AG09319 (cell line): Measurements from ENCODE around the gene ANO10.

Experiments used
- DNase-seq: peaks from one replicate; pipeline ENCODE4 v3.0.0-alpha.2; 2010; ENCODE audit warnings: low read depth; ENCODE audit errors: extremely low read depth
- TF ChIP-seq, protein P1 (sequence below): IDR thresholded peaks from 2 replicates; pipeline ENCODE4 v1.5.1; 2011; ENCODE audit warnings: low read depth, mild to moderate bottlenecking, inconsistent platforms, low read length, moderate library complexity

ANO10 gene

DNA sequence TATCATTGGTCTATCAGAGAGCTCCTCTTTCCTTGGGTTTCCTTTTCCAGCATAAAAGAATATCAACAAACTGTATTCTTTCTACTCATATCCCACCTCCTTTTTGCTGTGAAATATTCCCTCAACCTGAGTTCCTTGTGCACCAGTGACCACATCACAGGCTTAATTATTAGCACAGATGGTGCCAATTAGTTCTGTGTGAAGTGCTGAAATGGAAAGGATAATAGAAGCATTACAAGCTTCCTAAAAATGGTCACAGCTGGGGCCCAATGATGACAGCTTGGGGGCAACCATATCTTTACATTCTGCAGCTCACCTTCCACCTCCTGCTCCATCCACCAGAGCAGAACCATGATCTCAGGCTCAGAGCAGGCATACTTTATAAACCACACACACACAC, 84.6 kb downstream of the ANO10 start:
- TF ChIP-seq, protein P1, sequence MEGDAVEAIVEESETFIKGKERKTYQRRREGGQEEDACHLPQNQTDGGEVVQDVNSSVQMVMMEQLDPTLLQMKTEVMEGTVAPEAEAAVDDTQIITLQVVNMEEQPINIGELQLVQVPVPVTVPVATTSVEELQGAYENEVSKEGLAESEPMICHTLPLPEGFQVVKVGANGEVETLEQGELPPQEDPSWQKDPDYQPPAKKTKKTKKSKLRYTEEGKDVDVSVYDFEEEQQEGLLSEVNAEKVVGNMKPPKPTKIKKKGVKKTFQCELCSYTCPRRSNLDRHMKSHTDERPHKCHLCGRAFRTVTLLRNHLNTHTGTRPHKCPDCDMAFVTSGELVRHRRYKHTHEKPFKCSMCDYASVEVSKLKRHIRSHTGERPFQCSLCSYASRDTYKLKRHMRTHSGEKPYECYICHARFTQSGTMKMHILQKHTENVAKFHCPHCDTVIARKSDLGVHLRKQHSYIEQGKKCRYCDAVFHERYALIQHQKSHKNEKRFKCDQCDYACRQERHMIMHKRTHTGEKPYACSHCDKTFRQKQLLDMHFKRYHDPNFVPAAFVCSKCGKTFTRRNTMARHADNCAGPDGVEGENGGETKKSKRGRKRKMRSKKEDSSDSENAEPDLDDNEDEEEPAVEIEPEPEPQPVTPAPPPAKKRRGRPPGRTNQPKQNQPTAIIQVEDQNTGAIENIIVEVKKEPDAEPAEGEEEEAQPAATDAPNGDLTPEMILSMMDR: no peak
- DNase-seq: no peak

DNA sequence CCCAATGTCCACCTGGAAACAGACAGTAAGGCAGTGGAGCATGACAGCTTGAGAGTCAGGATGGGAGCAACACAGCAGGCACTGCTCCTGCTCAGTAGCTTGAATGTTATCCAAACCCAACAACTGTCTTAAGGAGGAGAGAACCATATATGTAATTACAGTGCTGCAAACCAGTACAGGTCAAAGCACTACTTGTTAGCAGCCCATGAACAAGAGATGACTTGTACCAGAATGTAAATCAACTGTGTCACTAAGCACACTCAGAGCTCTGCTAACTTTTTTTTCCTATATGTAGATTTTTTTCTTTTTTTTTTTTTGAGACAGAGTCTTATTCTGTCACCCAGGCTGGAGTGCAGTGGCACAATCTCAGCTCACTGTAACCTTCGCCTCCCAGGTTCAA, 87.1 kb downstream of the ANO10 start:
- TF ChIP-seq, protein P1: no peak
- DNase-seq: no peak

DNA sequence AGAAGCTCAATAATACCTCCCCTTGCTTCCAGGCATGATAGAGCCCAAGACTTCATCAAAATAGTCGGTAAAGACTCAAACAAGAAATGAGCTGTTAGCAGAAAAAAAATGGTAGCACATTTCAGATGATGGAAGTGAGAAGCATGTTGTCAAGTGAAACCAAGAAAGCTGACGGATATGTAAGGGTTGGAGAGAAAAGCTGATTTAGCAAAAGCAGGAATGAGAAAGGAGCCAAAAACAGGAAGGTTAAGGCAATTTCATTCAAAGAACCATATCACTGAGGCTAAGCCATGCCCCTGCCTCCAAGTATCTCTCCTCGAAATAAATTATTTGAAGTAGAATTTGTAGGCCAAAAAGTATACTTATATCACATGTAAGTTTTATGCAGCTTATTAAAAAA, 88.8 kb downstream of the ANO10 start:
- TF ChIP-seq, protein P1: no peak
- DNase-seq: no peak

DNA sequence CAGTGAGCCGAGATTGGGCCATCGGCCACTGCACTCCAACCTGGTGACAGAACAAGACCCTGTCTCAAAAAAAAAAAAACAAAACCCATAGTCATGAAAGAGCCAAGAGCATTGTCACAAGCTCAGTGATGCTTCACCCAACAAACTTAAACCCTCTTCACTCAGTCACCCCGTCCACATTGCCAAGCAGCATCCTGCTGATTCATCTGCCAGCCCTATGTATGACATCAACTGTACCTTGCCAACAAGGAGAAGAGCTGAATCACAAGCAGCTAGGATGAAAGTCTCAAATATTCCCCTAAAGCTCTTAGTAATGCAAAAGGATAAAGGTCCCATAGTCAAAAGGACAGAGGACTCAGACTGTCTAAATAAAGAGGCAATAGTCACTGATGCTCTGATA, 90.0 kb downstream of the ANO10 start:
- TF ChIP-seq, protein P1: no peak
- DNase-seq: peak; percentile 8

DNA sequence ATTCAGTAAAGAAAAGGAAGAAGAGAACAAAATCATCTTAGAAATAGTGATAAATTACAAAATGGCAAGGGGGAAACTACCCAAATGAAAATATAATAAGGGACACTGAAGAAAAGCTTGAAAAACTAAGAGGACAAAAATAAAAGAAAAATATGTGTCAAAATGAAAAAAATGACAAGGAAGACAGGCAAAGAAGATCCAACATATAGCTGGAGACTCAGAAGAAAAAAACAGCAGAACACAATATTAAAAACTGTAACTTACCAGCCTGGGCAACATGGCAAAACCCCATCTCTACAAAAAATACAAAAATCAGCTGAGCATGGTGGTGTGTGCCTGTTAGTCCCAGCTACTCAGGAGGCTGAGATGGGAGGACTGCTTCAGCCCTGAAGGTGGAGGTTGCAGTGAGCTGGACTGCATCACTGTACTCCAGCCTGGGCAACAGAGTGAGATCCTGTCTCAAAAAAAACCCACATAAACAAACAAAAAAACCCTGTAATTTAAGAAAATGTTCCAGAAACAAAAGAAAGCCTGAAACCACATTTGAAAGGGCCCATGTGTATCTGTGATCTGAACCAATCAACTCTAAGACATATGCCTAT, 93.2 kb downstream of the ANO10 start:
- no peak for DNase-seq
- TF ChIP-seq, protein P1: no peak

DNA sequence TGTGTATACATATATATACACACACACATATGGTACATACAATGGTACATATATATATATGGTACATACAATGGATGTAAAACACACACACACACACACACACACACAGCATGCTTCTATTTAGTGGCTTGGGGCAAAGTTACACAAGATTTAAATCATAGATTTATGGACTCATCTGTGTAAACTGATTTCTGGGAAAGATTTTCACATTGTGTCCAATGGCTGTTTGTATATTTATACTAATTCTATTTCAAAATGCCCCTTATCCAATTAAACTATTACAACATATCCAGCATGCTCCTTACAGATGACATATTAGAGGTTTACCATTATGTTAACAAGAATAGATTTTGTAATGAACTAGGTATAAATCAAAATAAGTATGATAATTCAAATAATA, 94.9 kb downstream of the ANO10 start:
- DNase-seq: no peak
- TF ChIP-seq, protein P1: no peak

DNA sequence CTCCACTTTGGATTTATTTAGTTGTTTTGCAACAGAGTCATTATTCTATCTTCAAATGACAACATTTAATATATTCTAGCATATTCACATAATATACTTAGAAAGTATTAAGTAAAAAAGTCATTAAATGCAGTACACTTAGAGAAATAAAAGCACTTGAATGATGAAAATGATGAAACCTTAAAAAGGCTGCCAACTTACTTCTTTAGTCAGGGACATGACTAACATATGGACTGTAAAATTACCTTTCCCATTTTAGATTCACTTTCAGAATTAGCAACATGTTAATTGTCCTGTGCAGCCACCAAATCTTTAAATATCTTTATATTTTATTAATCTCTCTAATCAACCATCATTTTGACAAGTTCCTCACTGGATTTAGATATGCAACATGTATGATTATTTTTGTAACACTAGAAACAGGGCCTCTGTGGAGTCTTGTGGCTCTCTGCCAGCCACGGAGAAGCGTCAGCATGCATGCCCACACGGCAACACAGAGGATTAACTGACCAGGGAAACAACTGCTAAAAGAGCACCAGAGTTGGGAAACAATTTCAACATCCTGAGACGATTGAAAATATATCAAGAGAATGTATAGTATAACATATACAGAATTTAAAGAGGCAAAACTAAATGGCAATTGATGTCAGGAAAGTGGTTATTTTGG, 95.7 kb downstream of the ANO10 start:
- DNase-seq: no peak
- TF ChIP-seq, protein P1: no peak
